Vagina (tissue), 2 donors: Measurements from ENCODE around the gene PPFIA1. TPM values are rescaled to one million over a fixed set of nuclear protein-coding genes. Genes with fewer than 3 reads are reported as not detected.

ENCODE experiments used
- DNase-seq, 2 donors: peaks; one replicate each; pipeline ENCODE4 v3.0.0-alpha.2; 2017; ENCODE audit errors: extremely low spot score in 2 of 2
- H3K27ac ChIP-seq: fragments of 200-600 bp; sonication (generic); one replicate; pipeline ENCODE4 v1.5.1; 2019
- H3K27me3 ChIP-seq: fragments of 200-600 bp; sonication (generic); one replicate; pipeline ENCODE4 v1.5.1; 2019
- H3K36me3 ChIP-seq, 2 donors: fragments of 200-600 bp; sonication (generic); one replicate each; pipeline ENCODE4 v1.5.1; 2017 to 2019
- H3K4me1 ChIP-seq: fragments of 200-600 bp; sonication (generic); one replicate; pipeline ENCODE4 v1.5.1; 2019
- H3K4me3 ChIP-seq, 2 donors: fragments of 200-600 bp; sonication (generic); 1 replicate in 1 of 2; 2 replicates in 1 of 2; pipeline ENCODE4 v1.5.1; 2016 to 2019
- H3K9me3 ChIP-seq: fragments of 200-600 bp; sonication (generic); one replicate; pipeline ENCODE4 v1.5.1; 2019
- POLR2A ChIP-seq, 2 donors: fragments of 450-650 bp; IDR thresholded peaks; one replicate each; pipeline ENCODE4 v1.6.1; 2017; ENCODE audit warnings: antibody characterized with exemption in 2 of 2, mild to moderate bottlenecking in 2 of 2, moderate library complexity in 2 of 2
- POLR2AphosphoS5 ChIP-seq, 2 donors: sonication (generic); formaldehyde crosslinking; IDR thresholded peaks; one replicate each; pipeline ENCODE4 v1.9.0; 2017; ENCODE audit warnings: antibody characterized with exemption in 2 of 2, mild to moderate bottlenecking in 2 of 2, low read depth in 1 of 2; ENCODE audit not compliant: insufficient read depth in 1 of 2
- intact Hi-C: fragments of 100-400 bp; cut with DNase I; formaldehyde crosslinking; loops from one replicate; pipeline ENCODE4 v1.15.1; 2023
- total RNA-seq: library from RNA; depleted of rRNA; stranded (reverse); fragments of >200 nt; gene quantifications from one replicate; pipeline ENCODE4 v1.2.3, GENCODE V29; 2016
- TF ChIP-seq, protein P1 (sequence below), 3 experiments: fragments of 450-650 bp in 2 of 3; fragments of 200-600 bp in 1 of 3; sonication (generic) in 1 of 3; IDR thresholded peaks; one replicate each; pipeline ENCODE4 v1.5.1; 2017 to 2019; ENCODE audit warnings: antibody characterized with exemption in 3 of 3, mild to moderate bottlenecking in 2 of 3, moderate library complexity in 2 of 3

The PPFIA1 gene
- total RNA-seq, 1 donor from 2014 or later, result 54.3 TPM

GRCh38 chr11:70428701-70429427 lies 158.4 kb downstream of the PPFIA1 start:
- no peaks in the 10 kb centered on the region for H3K4me1 ChIP-seq
- no peak overlapping the region for H3K27ac ChIP-seq
- no peaks in the 10 kb centered on the region for H3K9me3 ChIP-seq
- no peak for TF ChIP-seq POLR2AphosphoS5 (IDR thresholded peaks at IDR 0.05; ENCODE audit: insufficient read depth in 1 of 2, low read depth in 1 of 2)
- TF ChIP-seq POLR2A (IDR thresholded peaks at IDR 0.05), result no peak
- TF ChIP-seq, protein P1, sequence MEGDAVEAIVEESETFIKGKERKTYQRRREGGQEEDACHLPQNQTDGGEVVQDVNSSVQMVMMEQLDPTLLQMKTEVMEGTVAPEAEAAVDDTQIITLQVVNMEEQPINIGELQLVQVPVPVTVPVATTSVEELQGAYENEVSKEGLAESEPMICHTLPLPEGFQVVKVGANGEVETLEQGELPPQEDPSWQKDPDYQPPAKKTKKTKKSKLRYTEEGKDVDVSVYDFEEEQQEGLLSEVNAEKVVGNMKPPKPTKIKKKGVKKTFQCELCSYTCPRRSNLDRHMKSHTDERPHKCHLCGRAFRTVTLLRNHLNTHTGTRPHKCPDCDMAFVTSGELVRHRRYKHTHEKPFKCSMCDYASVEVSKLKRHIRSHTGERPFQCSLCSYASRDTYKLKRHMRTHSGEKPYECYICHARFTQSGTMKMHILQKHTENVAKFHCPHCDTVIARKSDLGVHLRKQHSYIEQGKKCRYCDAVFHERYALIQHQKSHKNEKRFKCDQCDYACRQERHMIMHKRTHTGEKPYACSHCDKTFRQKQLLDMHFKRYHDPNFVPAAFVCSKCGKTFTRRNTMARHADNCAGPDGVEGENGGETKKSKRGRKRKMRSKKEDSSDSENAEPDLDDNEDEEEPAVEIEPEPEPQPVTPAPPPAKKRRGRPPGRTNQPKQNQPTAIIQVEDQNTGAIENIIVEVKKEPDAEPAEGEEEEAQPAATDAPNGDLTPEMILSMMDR (IDR thresholded peaks at IDR 0.05), result no peak
- intact Hi-C loops, result no loop called here
- no peaks in the 10 kb centered on the region for H3K27me3 ChIP-seq
- H3K36me3 ChIP-seq, result peaks cover 0 to 74% of the 10 kb centered on the region in 2 donors
- H3K4me3 ChIP-seq, result no peak overlapping the region
- no peak for DNase-seq

- H3K27ac ChIP-seq, result no peak overlapping the region
- no peak overlapping the region for H3K4me3 ChIP-seq
- intact Hi-C loops, result no loop called here
- H3K36me3 ChIP-seq, result peaks cover 0 to 77% of the 10 kb centered on the region in 2 donors
- TF ChIP-seq POLR2AphosphoS5 (IDR thresholded peaks at IDR 0.05; ENCODE audit: insufficient read depth in 1 of 2, low read depth in 1 of 2) (no peak), POLR2A (IDR thresholded peaks at IDR 0.05) (no peak)
- TF ChIP-seq, protein P1 (IDR thresholded peaks at IDR 0.05), result no peak
- DNase-seq, result no peak
- H3K4me1 ChIP-seq, result no peaks in the 10 kb centered on the region
- no peaks in the 10 kb centered on the region for H3K27me3 ChIP-seq
- H3K9me3 ChIP-seq, result no peaks in the 10 kb centered on the region
These were observed 158.9 kb downstream of the PPFIA1 start for GRCh38 chr11:70429428-70429705.

DNA sequence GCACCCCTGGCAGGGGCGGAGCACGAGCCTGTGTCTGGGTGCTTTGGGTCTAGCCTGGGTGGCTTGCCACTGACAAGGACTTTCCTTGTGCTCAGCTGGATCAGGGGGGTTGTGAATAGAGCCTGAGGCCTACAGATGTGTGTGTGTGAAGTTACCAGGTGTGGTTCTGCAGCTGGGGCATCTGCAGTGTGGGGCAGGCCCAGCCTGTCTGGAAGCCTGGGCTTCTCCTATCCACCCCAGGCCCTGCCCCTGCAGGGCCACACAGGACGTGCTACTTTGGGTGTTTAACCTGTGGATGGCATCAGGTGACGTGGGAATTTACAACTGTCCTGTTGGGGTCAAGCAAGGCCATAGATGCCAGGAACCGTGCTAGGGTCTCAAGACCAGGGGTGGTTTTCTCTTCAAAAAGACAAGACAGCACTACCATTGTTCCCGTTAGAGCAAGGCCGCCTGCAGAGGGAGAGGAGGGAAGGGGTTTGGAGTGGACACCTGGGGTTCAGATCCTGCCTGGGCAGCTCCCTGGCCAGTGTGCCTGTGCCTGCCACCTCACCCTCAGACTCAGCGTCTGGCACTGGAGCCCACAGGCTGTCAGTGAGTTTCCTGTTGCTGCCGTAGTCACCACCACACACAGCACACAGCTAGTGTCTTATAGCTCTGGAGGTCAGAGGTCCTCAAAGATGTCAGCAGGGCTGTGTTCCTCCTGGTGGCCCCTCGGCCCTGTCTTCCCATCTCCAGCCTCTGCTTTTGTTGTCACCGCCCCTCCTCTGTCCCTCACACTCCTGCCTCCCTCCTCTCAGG lies 159.4 kb downstream of the PPFIA1 start:
- intact Hi-C loops, result no loop called here
- no peak for DNase-seq
- Histone ChIP-seq H3K4me3 (no peak overlapping the region), H3K9me3 (no peaks in the 10 kb centered on the region), H3K36me3 (peaks cover 0 to 83% of the 10 kb centered on the region in 2 donors), H3K27ac (no peak overlapping the region), H3K4me1 (no peaks in the 10 kb centered on the region), H3K27me3 (no peaks in the 10 kb centered on the region)
- TF ChIP-seq, protein P1 (IDR thresholded peaks at IDR 0.05), result no peak
- TF ChIP-seq POLR2A (IDR thresholded peaks at IDR 0.05) (no peak), POLR2AphosphoS5 (IDR thresholded peaks at IDR 0.05; ENCODE audit: insufficient read depth in 1 of 2, low read depth in 1 of 2) (no peak)

GRCh38 chr11:70430671-70431574 lies 160.4 kb downstream of the PPFIA1 start:
- intact Hi-C loops, result no loop called here

More at GRCh38 chr11:70430671-70431574, 160.4 kb downstream of the PPFIA1 start:
- Histone ChIP-seq H3K4me1 (no peaks in the 10 kb centered on the region), H3K27me3 (no peaks in the 10 kb centered on the region), H3K27ac (no peak overlapping the region), H3K9me3 (no peaks in the 10 kb centered on the region), H3K36me3 (peaks cover 0 to 83% of the 10 kb centered on the region in 2 donors), H3K4me3 (no peak overlapping the region)
- no peak for DNase-seq
- no peak for TF ChIP-seq POLR2AphosphoS5 (IDR thresholded peaks at IDR 0.05; ENCODE audit: insufficient read depth in 1 of 2, low read depth in 1 of 2)
- TF ChIP-seq, protein P1 (IDR thresholded peaks at IDR 0.05), result no peak
- no peak for TF ChIP-seq POLR2A (IDR thresholded peaks at IDR 0.05)
